K562 (cell line): ENCODE data around the gene IPO9. TPM values are rescaled to one million over a fixed set of nuclear protein-coding genes. Genes with fewer than 3 reads are reported as not detected.
A peak's percentile ranks its signal among the peaks of the same experiment; 100 is the strongest.

Experiments
- ATF1 ChIP-seq, 2 experiments: fragments of 450-650 bp in 1 of 2; IDR thresholded peaks; 2 replicates each; pipeline ENCODE4 v1.6.1; 2016; ENCODE audit warnings: missing compliant biosample characterization in 1 of 2, missing genetic modification characterization in 1 of 2
- ATF3 ChIP-seq, 2 experiments: fragments of 450-650 bp in 1 of 2; sonication (generic) in 1 of 2; formaldehyde crosslinking in 1 of 2; IDR thresholded peaks in 1 of 2; conservative IDR thresholded peaks in 1 of 2; 2 replicates each; pipeline versions ENCODE4 v1.6.1 to v1.8.1; 2016 to 2023; ENCODE audit warnings: mild to moderate bottlenecking in 2 of 2, moderate library complexity in 2 of 2, inconsistent platforms in 1 of 2, missing genetic modification reagents in 1 of 2
- CREB5 ChIP-seq: fragments of 250-450 bp; sonication (Bioruptor Pico); IDR thresholded peaks from 2 replicates; pipeline ENCODE4 v1.5.0; 2020; ENCODE audit warnings: mild to moderate bottlenecking
- EP400 ChIP-seq: fragments of 450-650 bp; IDR thresholded peaks from 2 replicates; pipeline ENCODE4 v1.6.1; 2017; ENCODE audit warnings: antibody characterized with exemption, mild to moderate bottlenecking, moderate library complexity
- GABPA ChIP-seq: fragments of 200-800 bp; sonication (Bioruptor generic); conservative IDR thresholded peaks from 2 replicates; pipeline ENCODE4 v1.6.1; 2016; ENCODE audit warnings: low read depth, missing genetic modification characterization, missing compliant biosample characterization
- GATAD2A ChIP-seq: fragments of 450-650 bp; IDR thresholded peaks from 2 replicates; pipeline ENCODE4 v1.6.1; 2017
- HMG20A ChIP-seq: fragments of 450-650 bp; formaldehyde crosslinking; conservative IDR thresholded peaks from 2 replicates; pipeline ENCODE4 v1.4.0; 2020; ENCODE audit warnings: mild to moderate bottlenecking, mixed read lengths
- LARP7 ChIP-seq: fragments of 450-650 bp; IDR thresholded peaks from 2 replicates; pipeline ENCODE4 v1.6.1; 2016
- MBD2 ChIP-seq: sonication (generic); IDR thresholded peaks from 2 replicates; pipeline ENCODE4 v1.6.1; 2016; ENCODE audit warnings: low read depth, borderline replicate concordance
- MEF2D ChIP-seq: conservative IDR thresholded peaks from 2 replicates; pipeline ENCODE4 v1.6.1; 2016; ENCODE audit warnings: low read depth, missing genetic modification characterization, missing compliant biosample characterization
- MTA3 ChIP-seq: fragments of 450-650 bp; formaldehyde crosslinking; IDR thresholded peaks from 2 replicates; pipeline ENCODE4 v1.6.1; 2017; ENCODE audit warnings: mild to moderate bottlenecking, borderline replicate concordance
- NCOA1 ChIP-seq: fragments of 450-650 bp; IDR thresholded peaks from 2 replicates; pipeline ENCODE4 v1.6.1; 2016; ENCODE audit warnings: low read depth
- RREB1 ChIP-seq: fragments of 250-450 bp; sonication (Bioruptor Pico); IDR thresholded peaks from 2 replicates; pipeline ENCODE4 v1.4.0; 2020
- SUPT5H ChIP-seq: fragments of 450-650 bp; IDR thresholded peaks from 2 replicates; pipeline ENCODE4 v1.6.1; 2016
- ZBTB11 ChIP-seq, 3 experiments: fragments of 200-800 bp in 1 of 3; fragments of 250-450 bp in 1 of 3; fragments of 450-650 bp in 1 of 3; sonication (Bioruptor Pico) in 1 of 3; sonication (Bioruptor generic) in 1 of 3; formaldehyde crosslinking in 1 of 3; IDR thresholded peaks; 2 replicates each; pipeline versions ENCODE4 v1.6.1 to v1.8.0; 2016 to 2022; ENCODE audit warnings: mild to moderate bottlenecking in 2 of 3, missing genetic modification characterization in 2 of 3, missing compliant biosample characterization in 1 of 3, moderate library complexity in 1 of 3
- ZNF311 ChIP-seq: fragments of 250-450 bp; sonication (Bioruptor Pico); IDR thresholded peaks from 2 replicates; pipeline ENCODE4 v1.4.0; 2020; ENCODE audit warnings: mild to moderate bottlenecking, moderate library complexity
- ZNF408 ChIP-seq: fragments of 250-450 bp; sonication (Bioruptor Pico); IDR thresholded peaks from 2 replicates; pipeline ENCODE4 v1.4.0; 2020; ENCODE audit warnings: low read depth, mild to moderate bottlenecking, moderate library complexity
- polyA plus RNA-seq, 8 experiments: library from polyadenylated mRNA; depleted of rRNA in 4 of 8; stranded (reverse) in 5 of 8; unstranded in 3 of 8; fragments of >200 nt; fragmentation: Nextera tagmentation in 2 of 8; fragmentation: Illumina TruSeq in 1 of 8; extraction: Ambion mirVana in 2 of 8; extraction: Trizol in 1 of 8; gene quantifications; 2 replicates each; pipeline versions ENCODE4 v1.2.1 to v1.2.3, GENCODE V29; 2011 to 2014; ENCODE audit warnings: inconsistent platforms in 1 of 8, missing spikeins in 1 of 8
- total RNA-seq, 7 experiments: library from RNA; depleted of rRNA in 6 of 7; stranded (reverse); fragments of >200 nt in 6 of 7; fragmentation: Illumina TruSeq in 2 of 7; extraction: Trizol in 2 of 7; gene quantifications; 2 replicates each; pipeline versions ENCODE4 v1.2.1 to v1.2.3, GENCODE V29; 2011 to 2021; ENCODE audit warnings: low replicate concordance in 1 of 7

Gene IPO9
- total and polyA plus RNA-seq, 9 of the 15 experiments (the other 6 are each of a cell fraction or from before 2014, with no cell fraction given): 27.9 to 78.6 (median 43.9) TPM

GRCh38 chr1:201882665-201883132 lies 53.7 kb downstream of the IPO9 start (continued):
- no peak for TF ChIP-seq CREB5 (CRISPR knock-in tag)
- no peak for TF ChIP-seq HMG20A (CRISPR knock-in tag)
- no peak for TF ChIP-seq ATF1 (CRISPR knock-in tag; IDR thresholded peaks at IDR 0.05)
- TF ChIP-seq ATF1 (tag; IDR thresholded peaks at IDR 0.05): peak; percentile 61; the same call in 1 of the 2 replicates
- TF ChIP-seq ZBTB11 (CRISPR knock-in tag; IDR thresholded peaks at IDR 0.05): no peak
- TF ChIP-seq ZNF311 (CRISPR knock-in tag): 0 out of 2 replicates have a peak, but pooled peaks have one; percentile 25
- TF ChIP-seq NCOA1: peak; percentile 81
- no peak for TF ChIP-seq GABPA (tag)
- no peak for TF ChIP-seq RREB1 (CRISPR knock-in tag)
- no peak for TF ChIP-seq LARP7
- TF ChIP-seq ATF3 (IDR thresholded peaks at IDR 0.05): peak; percentile 80
- peak; percentile 64; the same call in 1 of the 2 replicates for TF ChIP-seq ATF3 (CRISPR knock-in tag; conservative IDR thresholded peaks at IDR 0.05)
- TF ChIP-seq SUPT5H: 0 out of 2 replicates have a peak, but pooled peaks have one; percentile 28
- TF ChIP-seq MBD2: no peak
- TF ChIP-seq EP400: no peak
- peak; percentile 80 for TF ChIP-seq MEF2D (tag)
- no peak for TF ChIP-seq ZNF408 (CRISPR knock-in tag)
- peak; percentile 69 for TF ChIP-seq MTA3
- TF ChIP-seq GATAD2A: 0 out of 2 replicates have a peak, but pooled peaks have one; percentile 27
